GM19397 (cell line): ENCODE results near the gene NDUFB6.
"Not testable (repeated sequence)": the region's sequence is repeated elsewhere in the genome, so short reads cannot be mapped to it uniquely, and the experiment has no call there.

Experiments used
- ATAC-seq: cut with Tn5 transposase; IDR thresholded peaks from one replicate; pipeline ENCODE4 v1.9.1; 2021; ENCODE audit warnings: mild to moderate bottlenecking, moderate library complexity; ENCODE audit not compliant: unreplicated experiment

NDUFB6 gene

GRCh38 chr9:32524892-32525708 lies 47.9 kb downstream of the NDUFB6 start:
- ATAC-seq: no peak

DNA sequence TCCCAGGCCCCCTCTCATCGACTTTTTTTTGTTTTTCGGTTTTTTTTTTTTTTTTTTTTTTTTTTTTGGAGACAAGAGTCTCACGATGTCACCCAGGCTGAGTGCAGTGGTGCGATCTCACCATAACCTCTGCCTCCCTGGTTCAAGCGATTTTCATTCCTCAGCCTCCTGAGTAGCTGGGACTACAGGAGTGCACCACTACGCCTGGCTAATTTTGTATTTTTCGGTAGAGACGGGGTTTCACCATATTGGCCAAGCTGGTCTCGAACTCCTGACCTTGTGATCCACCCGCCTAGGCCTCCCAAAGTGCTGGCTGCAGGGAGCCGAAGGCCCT lies 48.4 kb downstream of the NDUFB6 start:
- not testable (repeated sequence) for ATAC-seq

DNA sequence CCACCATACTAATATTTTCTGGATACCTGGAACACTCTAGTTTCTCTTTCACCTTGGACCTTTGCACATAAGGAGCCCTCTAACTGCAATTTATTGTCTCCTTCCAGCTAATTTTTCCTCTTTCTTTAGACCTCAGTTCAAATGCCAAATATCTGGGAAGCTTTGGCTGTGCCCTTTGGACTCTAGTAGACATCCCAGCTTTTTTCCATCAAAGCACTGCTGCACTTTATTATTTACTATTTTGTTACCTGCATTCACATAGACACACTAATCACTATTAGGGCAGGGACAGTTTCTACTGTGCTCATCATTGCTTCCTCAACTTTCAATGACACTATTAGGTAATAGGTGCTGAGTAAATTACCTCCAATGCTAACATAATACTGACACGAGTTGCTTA lies 49.0 kb downstream of the NDUFB6 start:
- no peak for ATAC-seq

DNA sequence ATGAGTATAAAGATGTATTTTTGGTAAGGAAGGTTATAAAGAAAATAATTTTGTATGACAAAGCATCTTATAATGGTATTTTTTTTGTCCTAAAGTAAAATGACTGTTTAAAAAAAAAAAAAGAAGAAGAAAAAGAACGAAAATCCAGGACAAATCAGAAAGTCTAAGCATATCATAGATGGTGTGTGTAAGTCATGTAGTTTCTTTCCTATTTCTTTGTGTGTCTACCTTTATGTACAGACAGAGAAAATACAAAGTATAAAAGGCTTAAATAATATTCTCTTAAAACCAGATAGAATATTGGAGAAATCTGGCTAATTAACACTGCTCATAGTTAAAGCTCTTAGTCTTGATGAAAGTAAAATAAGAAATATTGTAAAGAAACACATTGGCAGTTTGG lies 54.7 kb downstream of the NDUFB6 start:
- ATAC-seq: no peak

GRCh38 chr9:32516241-32516640 lies 56.7 kb downstream of the NDUFB6 start:
- no peak for ATAC-seq

GRCh38 chr9:32508728-32509127 lies 64.2 kb downstream of the NDUFB6 start:
- ATAC-seq: no peak

GRCh38 chr9:32503008-32503407 lies 70.0 kb downstream of the NDUFB6 start:
- ATAC-seq: no peak
